GM12878 (cell line): ENCODE measurements around the gene TLX2. TPM values are rescaled to one million over a fixed set of nuclear protein-coding genes. Genes with fewer than 3 reads are reported as not detected.

Experiments
- ATAC-seq: fragments of 200-7000 bp; cut with Tn5 transposase; 3 replicates; pipeline ENCODE4 v1.9.1; 2020; ENCODE audit warnings: mild to moderate bottlenecking, moderate library complexity
- BruUV-seq: library from RNA; stranded (reverse); fragments of 400-500 nt; replicated peaks from 2 replicates; lab custom pipeline; 2021; lab: Mats Ljungman, UMichigan
- CTCF ChIA-PET: fragments of 300-600 bp; sonication (Branson Sonifier 250); formaldehyde crosslinking; extraction: SDS; loops from one replicate; lab custom pipeline; 2021; ENCODE audit warnings: inconsistent platforms; lab: Yijun Ruan, JAX
- POLR2A ChIA-PET: fragments of 350-600 bp; formaldehyde crosslinking; extraction: SDS; loops from one replicate; lab custom pipeline; 2021; ENCODE audit warnings: inconsistent platforms; lab: Charles Lee
- RAD21 ChIA-PET: fragments of 300-600 bp; sonication (Branson Sonifier 250); formaldehyde crosslinking; loops from one replicate; lab custom pipeline; 2023; ENCODE audit warnings: antibody characterized with exemption; ENCODE audit not compliant: unreplicated experiment; lab: Charles Lee
- SMC1A ChIA-PET: fragments of 300-600 bp; sonication (Branson Sonifier 250); formaldehyde crosslinking; loops from one replicate; lab custom pipeline; 2023; ENCODE audit not compliant: unreplicated experiment, uncharacterized antibody; lab: Charles Lee
- DNase-seq: peaks from one replicate; pipeline ENCODE4 v3.0.0-alpha.2; 2011; ENCODE audit warnings: low read depth, low spot score
- FAIRE-seq: peaks from 3 replicates; lab custom pipeline; 2011; peaks lifted over from hg19 to GRCh38; lab: Jason Lieb, UNC
- H2AFZ ChIP-seq: 2 replicates; pipeline ENCODE4 v1.6.0; 2011; ENCODE audit warnings: low read depth, low read length, control low read depth; ENCODE audit not compliant: control insufficient read depth
- H3K27ac ChIP-seq: 2 replicates; pipeline ENCODE4 v1.5.1; 2011; ENCODE audit warnings: control low read depth; ENCODE audit not compliant: control insufficient read depth, insufficient read depth
- H3K27me3 ChIP-seq, 2 experiments: replicated peaks in 1 of 2; 2 replicates each; pipeline versions ENCODE4 v1.6.0 to v1.6.1; 2011; ENCODE audit warnings: low read length in 1 of 2; ENCODE audit not compliant: control insufficient read depth in 2 of 2, insufficient read depth in 2 of 2
- H3K36me3 ChIP-seq, 2 experiments: 2 replicates each; pipeline ENCODE4 v1.5.1; 2011; ENCODE audit warnings: low read length in 1 of 2; ENCODE audit not compliant: control insufficient read depth in 2 of 2, insufficient read depth in 2 of 2
- H3K4me1 ChIP-seq: 2 replicates; pipeline ENCODE4 v1.6.1; 2011; ENCODE audit warnings: mild to moderate bottlenecking, low read length, moderate library complexity, mixed read lengths; ENCODE audit not compliant: control insufficient read depth, insufficient read depth
- H3K4me2 ChIP-seq: 2 replicates; pipeline ENCODE4 v1.6.0; 2011; ENCODE audit warnings: control low read depth; ENCODE audit not compliant: control insufficient read depth, insufficient read depth
- H3K4me3 ChIP-seq: fragments of 200-600 bp; sonication (generic); 2 replicates; pipeline ENCODE4 v1.5.1; 2016
- H3K79me2 ChIP-seq: 2 replicates; pipeline ENCODE4 v1.6.0; 2011; ENCODE audit warnings: low read length; ENCODE audit not compliant: control insufficient read depth, insufficient read depth
- H3K9ac ChIP-seq: 2 replicates; pipeline ENCODE4 v1.8.0; 2011; ENCODE audit warnings: low read length, control low read depth, mixed read lengths; ENCODE audit not compliant: control insufficient read depth, insufficient read depth
- H3K9me3 ChIP-seq: replicated peaks from 3 replicates; pipeline ENCODE4 v1.5.1; 2011; ENCODE audit warnings: mild to moderate bottlenecking, low read length; ENCODE audit not compliant: control insufficient read depth, insufficient read depth
- H4K20me1 ChIP-seq: 2 replicates; pipeline ENCODE4 v1.6.0; 2011; ENCODE audit not compliant: control insufficient read depth, insufficient read depth
- BHLHE40 ChIP-seq, 2 experiments: fragments of 450-650 bp in 1 of 2; IDR thresholded peaks; 2 replicates each; pipeline ENCODE4 v1.6.1; 2011 to 2017; ENCODE audit warnings: low read depth in 2 of 2, borderline replicate concordance in 1 of 2, improper control_type of control experiment in 1 of 2, low read length in 1 of 2, mild to moderate bottlenecking in 1 of 2
- EED ChIP-seq: sonication (generic); IDR thresholded peaks from 2 replicates; pipeline ENCODE4 v1.6.1; 2016; ENCODE audit warnings: antibody characterized with exemption, low read depth
- FOS ChIP-seq: IDR thresholded peaks from 3 replicates; pipeline ENCODE4 v1.6.1; 2011; ENCODE audit warnings: borderline replicate concordance; ENCODE audit not compliant: insufficient read length; ENCODE audit errors: extremely low read depth
- HDAC2 ChIP-seq: fragments of 200-600 bp; sonication (generic); IDR thresholded peaks from 2 replicates; pipeline ENCODE4 v1.6.1; 2017
- IRF4 ChIP-seq: IDR thresholded peaks from 2 replicates; pipeline ENCODE4 v1.6.1; 2011; ENCODE audit warnings: low read depth, low read length
- JUNB ChIP-seq: IDR thresholded peaks from 2 replicates; pipeline ENCODE4 v1.6.1; 2016; ENCODE audit warnings: antibody characterized with exemption, mild to moderate bottlenecking
- MAX ChIP-seq: IDR thresholded peaks from 2 replicates; pipeline ENCODE4 v1.6.1; 2012; ENCODE audit warnings: low read depth, low read length, improper control_type of control experiment
- MXI1 ChIP-seq: fragments of 150-350 bp; IDR thresholded peaks from 2 replicates; pipeline ENCODE4 v1.6.1; 2011; ENCODE audit warnings: low read depth, mild to moderate bottlenecking, inconsistent platforms, low read length, improper control_type of control experiment
- NFYB ChIP-seq: IDR thresholded peaks from 2 replicates; pipeline ENCODE4 v1.6.1; 2011; ENCODE audit warnings: low read depth, mild to moderate bottlenecking, low read length, improper control_type of control experiment, moderate library complexity; ENCODE audit not compliant: insufficient read depth
- PAX8 ChIP-seq: fragments of 450-650 bp; IDR thresholded peaks from 2 replicates; pipeline ENCODE4 v1.6.1; 2017; ENCODE audit warnings: mild to moderate bottlenecking, moderate library complexity
- RCOR1 ChIP-seq: conservative IDR thresholded peaks from 2 replicates; pipeline ENCODE4 v1.6.1; 2012; ENCODE audit warnings: low read depth, low read length, improper control_type of control experiment
- SMC3 ChIP-seq: IDR thresholded peaks from 2 replicates; pipeline ENCODE4 v1.6.1; 2011; ENCODE audit warnings: low read length, improper control_type of control experiment, borderline replicate concordance
- STAT3 ChIP-seq: IDR thresholded peaks from 2 replicates; pipeline ENCODE4 v1.6.1; 2011; ENCODE audit warnings: low read depth, low read length, improper control_type of control experiment
- TCF3 ChIP-seq: IDR thresholded peaks from 2 replicates; pipeline ENCODE4 v1.6.1; 2012; ENCODE audit warnings: low read depth, mild to moderate bottlenecking, low read length, borderline replicate concordance; ENCODE audit not compliant: insufficient read depth
- ZBED1 ChIP-seq: IDR thresholded peaks from 2 replicates; pipeline ENCODE4 v1.6.1; 2016; ENCODE audit warnings: borderline replicate concordance
- ZBTB40 ChIP-seq: fragments of 450-650 bp; IDR thresholded peaks from 2 replicates; pipeline ENCODE4 v1.6.1; 2016; ENCODE audit warnings: mild to moderate bottlenecking, moderate library complexity, borderline replicate concordance
- ZNF217 ChIP-seq: fragments of 450-650 bp; IDR thresholded peaks from 2 replicates; pipeline ENCODE4 v1.6.1; 2017; ENCODE audit warnings: antibody characterized with exemption, mild to moderate bottlenecking
- ZNF274 ChIP-seq: IDR thresholded peaks from one replicate; pipeline ENCODE4 v1.8.0; 2011; ENCODE audit not compliant: insufficient read length, insufficient read depth
- ZSCAN29 ChIP-seq: fragments of 450-650 bp; IDR thresholded peaks from 2 replicates; pipeline ENCODE4 v1.6.1; 2017; ENCODE audit warnings: mild to moderate bottlenecking, moderate library complexity
- ZZZ3 ChIP-seq: IDR thresholded peaks from 2 replicates; pipeline ENCODE4 v1.6.1; 2011; ENCODE audit warnings: low read depth; ENCODE audit not compliant: control insufficient read depth, insufficient read length
- WGBS: methylation state at CpG from one replicate; pipeline ENCODE4 v1.1.6; 2016; ENCODE audit warnings: low lambda C conversion rate; ENCODE audit not compliant: insufficient replicate concordance, insufficient coverage; ENCODE audit errors: missing lambda C conversion rate; 5-methylcytosine and 5-hydroxymethylcytosine counted together
- in situ Hi-C: fragments of 300-500 bp; cut with MboI; formaldehyde crosslinking; loops from 9 replicates; pipeline ENCODE4 v1.14.3; 2018; ENCODE audit warnings: mixed read lengths
- intact Hi-C: fragments of 100-400 bp; cut with micrococcal nuclease; formaldehyde crosslinking; loops from one replicate; pipeline ENCODE4 v1.14.2; 2022; ENCODE audit not compliant: unreplicated experiment
- polyA plus RNA-seq, 11 experiments: library from polyadenylated mRNA; depleted of rRNA in 4 of 11; unstranded in 6 of 11; stranded (reverse) in 5 of 11; fragments of >200 nt; fragmentation: Nextera tagmentation in 4 of 11; fragmentation: Illumina TruSeq in 1 of 11; extraction: Ambion mirVana in 4 of 11; extraction: Trizol in 1 of 11; gene quantifications; 1 replicate in 1 of 11; 2 replicates in 10 of 11; pipeline versions ENCODE4 v1.2.1 to v1.2.3, GENCODE V29; 2011 to 2016; ENCODE audit warnings: inconsistent platforms in 2 of 11, missing spikeins in 2 of 11, low read depth in 1 of 11
- total RNA-seq, 4 experiments: library from RNA; depleted of rRNA in 3 of 4; stranded (reverse); fragments of >200 nt in 3 of 4; fragmentation: Illumina TruSeq in 1 of 4; extraction: Trizol in 1 of 4; gene quantifications; 2 replicates each; pipeline versions ENCODE4 v1.2.1 to v1.2.3, GENCODE V29; 2013 to 2021

The TLX2 gene
- total and polyA plus RNA-seq, 10 of the 15 experiments (the other 5 are each of a cell fraction or from before 2014, with no cell fraction given), result 0.06 to 5.5 (median 3.6) TPM; not detected in 1

- FAIRE-seq (no peak), DNase-seq (no peak), ATAC-seq (no peak)
- RAD21 ChIA-PET, result interaction anchor here (0.9 kb wide), 1 partner anchor 13 kb away, joined by 8 read pairs; no protein-coding TSS in a partner anchor
- Histone ChIP-seq H3K79me2 (no peaks in the 10 kb centered on the region), H3K27ac (no peak overlapping the region), H4K20me1 (no peaks in the 10 kb centered on the region), H3K9me3 (no peaks in the 10 kb centered on the region), H3K27me3 (no peaks in the 10 kb centered on the region), H3K4me2 (no peak overlapping the region), H3K36me3 (no peaks in the 10 kb centered on the region), H3K4me1 (peaks cover 35% of the 10 kb centered on the region), H3K4me3 (no peak overlapping the region), H3K9ac (no peak overlapping the region), H2AFZ (no peak overlapping the region)
- POLR2A ChIA-PET, result interaction anchor here (1.2 to 25.0 kb wide), 2 partner anchors 12 to 15 kb away, joined by 3 to 441 read pairs; partner anchors contain the start of genes DOK1 and LOXL3
- 83% methylated on average over 5 of the region's 5 CpGs for WGBS
- TF ChIP-seq MAX, result no peak
- no peak for TF ChIP-seq ZBED1
- TF ChIP-seq EED, result no peak
- TF ChIP-seq ZNF274, result no peak
- TF ChIP-seq ZNF217, result no peak
- no peak for TF ChIP-seq IRF4
- TF ChIP-seq ZZZ3, result no peak
- TF ChIP-seq RCOR1, result no peak
- no peak for TF ChIP-seq ZBTB40
- TF ChIP-seq MXI1, result no peak
- TF ChIP-seq ZSCAN29, result no peak
- TF ChIP-seq SMC3, result no peak
- TF ChIP-seq HDAC2, result no peak
- no peak for TF ChIP-seq STAT3
- no peak for TF ChIP-seq FOS
- no peak for TF ChIP-seq BHLHE40 (IDR thresholded peaks at IDR 0.05; ENCODE audit: borderline replicate concordance in 1 of 2, low read depth in 2 of 2, low read length in 1 of 2)
- TF ChIP-seq JUNB, result no peak
- no peak for TF ChIP-seq PAX8
- no peak for TF ChIP-seq NFYB
- TF ChIP-seq TCF3, result no peak
- intact Hi-C loops (no loop called here), in situ Hi-C loops (no loop called here)
- no TSS peak for BruUV-seq
- SMC1A ChIA-PET, result interaction anchor here (0.7 to 16.6 kb wide), 5 partner anchors 12 to 26 kb away, joined by 3 to 371 read pairs (median 61); partner anchors contain the start of gene LOXL3
- CTCF ChIA-PET, result interaction anchor here (1.3 to 17.4 kb wide), 2 partner anchors 9 to 23 kb away, joined by 3 to 281 read pairs; no protein-coding TSS in a partner anchor
Measured at GRCh38 chr2:74564222-74564621, 50.0 kb downstream of the TLX2 start.
